Esophagus muscularis mucosa (tissue), 4 donors: ENCODE results near the gene ZNF627.

Experiments
- EP300 ChIP-seq: sonication (generic); formaldehyde crosslinking; IDR thresholded peaks from one replicate; pipeline ENCODE4 v1.6.1; 2017; ENCODE audit warnings: antibody characterized with exemption
- POLR2A ChIP-seq: fragments of 450-650 bp; IDR thresholded peaks from one replicate; pipeline ENCODE4 v1.6.1; 2017; ENCODE audit warnings: antibody characterized with exemption, moderate library complexity, mild to moderate bottlenecking, low read depth
- POLR2AphosphoS5 ChIP-seq, 2 donors: sonication (generic); formaldehyde crosslinking; IDR thresholded peaks; one replicate each; pipeline ENCODE4 v1.6.1; 2017; ENCODE audit warnings: antibody characterized with exemption in 2 of 2
- TF ChIP-seq, protein P1 (sequence below), 3 experiments: fragments of 200-600 bp in 2 of 3; fragments of 450-650 bp in 1 of 3; sonication (generic) in 2 of 3; IDR thresholded peaks; one replicate each; pipeline ENCODE4 v1.5.1; 2017 to 2019; ENCODE audit warnings: antibody characterized with exemption in 3 of 3, mild to moderate bottlenecking in 2 of 3, moderate library complexity in 1 of 3

DNA sequence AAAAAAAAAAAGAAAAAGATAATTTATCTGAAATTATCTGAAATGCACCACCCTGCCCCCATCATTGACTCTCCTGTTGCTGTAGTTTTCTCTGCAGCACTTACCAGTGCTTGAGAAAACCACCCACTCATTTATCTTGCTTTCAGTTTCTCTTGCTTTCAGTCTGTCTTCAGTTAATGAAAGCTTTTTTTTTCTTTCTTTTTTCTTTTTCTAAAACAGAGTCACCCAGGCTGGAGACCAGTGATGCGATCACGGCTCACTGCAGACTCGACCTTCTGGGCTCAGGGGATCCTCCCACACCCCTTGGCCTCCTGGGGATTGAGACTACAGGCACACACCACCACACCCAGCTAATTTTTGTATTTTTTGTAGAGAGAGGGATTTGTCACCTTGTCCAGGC is 15.5 kb upstream of the ZNF627 start:
- no peak for TF ChIP-seq POLR2A
- TF ChIP-seq, protein P1, sequence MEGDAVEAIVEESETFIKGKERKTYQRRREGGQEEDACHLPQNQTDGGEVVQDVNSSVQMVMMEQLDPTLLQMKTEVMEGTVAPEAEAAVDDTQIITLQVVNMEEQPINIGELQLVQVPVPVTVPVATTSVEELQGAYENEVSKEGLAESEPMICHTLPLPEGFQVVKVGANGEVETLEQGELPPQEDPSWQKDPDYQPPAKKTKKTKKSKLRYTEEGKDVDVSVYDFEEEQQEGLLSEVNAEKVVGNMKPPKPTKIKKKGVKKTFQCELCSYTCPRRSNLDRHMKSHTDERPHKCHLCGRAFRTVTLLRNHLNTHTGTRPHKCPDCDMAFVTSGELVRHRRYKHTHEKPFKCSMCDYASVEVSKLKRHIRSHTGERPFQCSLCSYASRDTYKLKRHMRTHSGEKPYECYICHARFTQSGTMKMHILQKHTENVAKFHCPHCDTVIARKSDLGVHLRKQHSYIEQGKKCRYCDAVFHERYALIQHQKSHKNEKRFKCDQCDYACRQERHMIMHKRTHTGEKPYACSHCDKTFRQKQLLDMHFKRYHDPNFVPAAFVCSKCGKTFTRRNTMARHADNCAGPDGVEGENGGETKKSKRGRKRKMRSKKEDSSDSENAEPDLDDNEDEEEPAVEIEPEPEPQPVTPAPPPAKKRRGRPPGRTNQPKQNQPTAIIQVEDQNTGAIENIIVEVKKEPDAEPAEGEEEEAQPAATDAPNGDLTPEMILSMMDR (IDR thresholded peaks at IDR 0.05): no peak
- no peak for TF ChIP-seq POLR2AphosphoS5 (IDR thresholded peaks at IDR 0.05)
- no peak for TF ChIP-seq EP300
